Activated T-helper 2 cell treated with anti-CD3 and anti-CD28 coated beads, Interferon-gamma antibody, Interleukin-2, Interleukin-4, amounts not matched to agents 10 μg/mL and 5 μg/mL and 100 μg/mL, durations not matched to agents 14 hours and 24 hours and 36 hours (primary cell): Measurements from ENCODE around the gene CLPTM1L. TPM values are rescaled to one million over a fixed set of nuclear protein-coding genes. Genes with fewer than 3 reads are reported as not detected.
A peak's percentile ranks its signal among the peaks of the same experiment; 100 is the strongest.

Experiments
- DNase-seq: peaks from one replicate; pipeline ENCODE4 v3.0.0; 2021; ENCODE audit warnings: low spot score
- H3K27ac Mint-ChIP-seq: one replicate; pipeline ENCODE4 v1.8.0; 2021; ENCODE audit warnings: mixed read lengths
- H3K27me3 Mint-ChIP-seq: one replicate; pipeline ENCODE4 v1.8.0; 2021; ENCODE audit warnings: low read depth, mixed read lengths
- H3K36me3 Mint-ChIP-seq: one replicate; pipeline ENCODE4 v1.8.0; 2021; ENCODE audit warnings: low read depth, mixed read lengths
- H3K4me1 Mint-ChIP-seq: one replicate; pipeline ENCODE4 v1.8.0; 2021; ENCODE audit warnings: low read depth, mixed read lengths
- H3K4me3 Mint-ChIP-seq: one replicate; pipeline ENCODE4 v1.8.0; 2021; ENCODE audit warnings: low read depth, mild to moderate bottlenecking, moderate library complexity, mixed read lengths
- H3K9me3 Mint-ChIP-seq: one replicate; pipeline ENCODE4 v1.8.0; 2021; ENCODE audit warnings: mixed read lengths
- intact Hi-C: fragments of 100-400 bp; cut with micrococcal nuclease; formaldehyde crosslinking; loops from one replicate; pipeline ENCODE4 v1.15.1; 2023
- total RNA-seq: library from RNA; stranded (reverse); gene quantifications from 2 replicates; pipeline ENCODE4 v1.2.3, GENCODE V29; 2022

The CLPTM1L gene
- total RNA-seq, 1 donor from 2014 or later, result 102 TPM

GRCh38 chr5:1315018-1315708 lies 29.7 kb downstream of the CLPTM1L start:
- Mint-ChIP-seq H3K27ac (peak overlapping the region; percentile 92), H3K4me1 (peaks cover 57% of the 10 kb centered on the region), H3K9me3 (peaks cover 17% of the 10 kb centered on the region), H3K4me3 (peak overlapping the region; percentile 69), H3K36me3 (peaks cover 44% of the 10 kb centered on the region), H3K27me3 (no peaks in the 10 kb centered on the region)
- no peak for DNase-seq
- intact Hi-C loops, result loop anchor here (5.0 to 10.0 kb wide), 2 partner anchors 330 to 562 kb away; no protein-coding TSS in a partner anchor

- H3K27me3 Mint-ChIP-seq, result no peaks in the 10 kb centered on the region
- DNase-seq, result no peak
- intact Hi-C loops, result loop anchor here (10.0 kb wide), 1 partner anchor 330 kb away; no protein-coding TSS in a partner anchor
- peaks cover 57% of the 10 kb centered on the region for H3K4me1 Mint-ChIP-seq
- no peak overlapping the region for H3K27ac Mint-ChIP-seq
- H3K36me3 Mint-ChIP-seq, result peaks cover 42% of the 10 kb centered on the region
- H3K9me3 Mint-ChIP-seq, result peaks cover 20% of the 10 kb centered on the region
- H3K4me3 Mint-ChIP-seq, result peak overlapping the region; percentile 42
Observed at GRCh38 chr5:1314564-1314982, 30.3 kb downstream of the CLPTM1L start.

DNA sequence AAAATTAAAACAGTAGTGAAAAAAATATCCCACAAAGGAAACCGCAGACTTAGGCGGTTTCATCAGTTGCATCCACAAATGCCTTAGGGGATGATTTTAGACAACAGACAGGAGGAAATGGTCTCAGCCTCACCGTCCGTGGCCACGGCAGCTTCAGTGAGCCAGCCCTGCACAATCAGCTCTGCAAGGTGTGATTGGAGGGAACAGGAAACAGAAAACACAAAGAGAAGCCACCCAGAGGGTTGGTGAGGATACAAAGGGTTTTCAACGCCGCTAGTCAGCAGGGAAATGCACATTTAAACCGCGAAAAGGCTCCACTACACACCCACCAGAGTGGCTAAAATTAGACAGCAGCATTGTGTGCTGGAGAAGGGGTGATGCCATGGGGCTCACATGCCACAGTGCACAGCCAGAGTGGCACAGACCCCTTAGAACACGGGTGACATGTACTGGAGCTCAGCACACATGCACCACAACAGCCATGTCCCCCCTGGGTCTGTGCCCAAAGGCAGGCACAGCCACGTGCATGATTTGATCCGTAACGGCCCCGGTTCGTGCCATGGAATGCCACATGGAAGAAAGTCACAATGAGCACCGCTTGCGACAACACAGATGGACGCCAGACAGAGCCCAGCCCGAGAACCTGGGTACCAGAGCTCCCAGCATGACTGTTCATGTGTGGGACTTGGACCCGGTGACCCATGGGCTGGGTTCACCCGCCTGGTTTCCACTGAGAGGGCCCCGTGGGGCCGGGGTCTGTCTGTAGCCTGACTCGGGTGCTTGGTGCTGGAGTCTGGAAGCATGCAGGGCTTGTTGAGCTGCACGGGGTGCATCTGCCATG lies 31.7 kb downstream of the CLPTM1L start:
- H3K4me1 Mint-ChIP-seq, result peaks cover 61% of the 10 kb centered on the region

DNA sequence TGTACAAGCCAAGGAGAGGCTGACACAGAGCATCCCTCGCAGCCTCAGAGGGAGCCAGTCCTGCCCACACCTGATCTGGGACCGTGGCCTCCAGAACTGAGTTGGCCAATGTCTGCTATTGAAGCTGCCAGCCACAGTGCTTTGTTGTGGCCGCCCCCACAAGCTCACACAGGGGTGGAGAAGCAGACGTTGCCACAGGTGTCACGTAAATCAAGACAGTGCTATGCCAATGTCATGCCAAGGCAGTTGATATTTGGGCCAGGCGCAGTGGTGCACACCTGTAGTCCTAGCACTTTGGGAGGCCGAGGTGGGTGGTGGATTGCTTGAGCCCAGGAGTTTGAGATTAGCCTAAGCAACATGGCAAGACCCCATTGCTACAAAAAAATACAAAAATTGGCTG lies 32.7 kb downstream of the CLPTM1L start:
- Mint-ChIP-seq H3K9me3 (peaks cover 20% of the 10 kb centered on the region), H3K27me3 (no peaks in the 10 kb centered on the region), H3K4me1 (peaks cover 58% of the 10 kb centered on the region), H3K36me3 (peaks cover 21% of the 10 kb centered on the region), H3K4me3 (no peak overlapping the region), H3K27ac (no peak overlapping the region)
- DNase-seq, result no peak
- intact Hi-C loops, result loop anchor here (10.0 kb wide), 1 partner anchor 333 kb away; no protein-coding TSS in a partner anchor

More for the DNA sequence above, 31.7 kb downstream of the CLPTM1L start:
- Mint-ChIP-seq H3K4me3 (peak overlapping the region; percentile 10), H3K36me3 (peaks cover 29% of the 10 kb centered on the region), H3K9me3 (peaks cover 20% of the 10 kb centered on the region), H3K27ac (peak overlapping the region; percentile 57), H3K27me3 (no peaks in the 10 kb centered on the region)
- DNase-seq, result peak; percentile 68
- intact Hi-C loops, result loop anchor here (10.0 kb wide), 1 partner anchor 332 kb away; no protein-coding TSS in a partner anchor

- intact Hi-C loops, result loop anchor here (10.0 kb wide), 1 partner anchor 333 kb away; no protein-coding TSS in a partner anchor
- Mint-ChIP-seq H3K4me3 (no peak overlapping the region), H3K27me3 (no peaks in the 10 kb centered on the region), H3K4me1 (peaks cover 53% of the 10 kb centered on the region), H3K27ac (no peak overlapping the region), H3K36me3 (peaks cover 15% of the 10 kb centered on the region), H3K9me3 (peaks cover 20% of the 10 kb centered on the region)
- no peak for DNase-seq
Observed at GRCh38 chr5:1311439-1312055, 33.4 kb downstream of the CLPTM1L start.

DNA sequence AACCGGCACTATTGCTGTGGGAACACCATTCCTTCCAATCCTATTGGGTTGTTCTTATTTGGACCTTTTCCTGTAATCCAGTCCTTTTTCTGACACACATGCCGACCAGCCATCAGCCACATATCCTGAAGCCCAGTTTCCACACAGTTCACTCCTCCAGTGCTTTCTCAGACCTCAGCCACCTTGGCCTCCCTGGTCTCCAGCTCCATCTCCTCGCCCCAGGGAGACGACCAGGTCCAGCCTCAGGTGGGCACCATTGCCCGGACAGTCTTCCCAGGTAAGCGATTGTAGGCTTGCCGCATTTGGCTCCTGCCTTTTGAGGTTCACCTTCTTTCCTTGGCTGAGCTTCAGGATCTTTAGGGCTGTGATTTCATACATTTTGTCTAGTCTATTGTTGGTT lies 34.8 kb downstream of the CLPTM1L start:
- peaks cover 20% of the 10 kb centered on the region for H3K9me3 Mint-ChIP-seq
- H3K27me3 Mint-ChIP-seq, result peaks cover 4% of the 10 kb centered on the region
- H3K36me3 Mint-ChIP-seq, result peaks cover 15% of the 10 kb centered on the region
- H3K4me1 Mint-ChIP-seq, result peaks cover 39% of the 10 kb centered on the region
- DNase-seq, result no peak
- intact Hi-C loops, result loop anchor here (10.0 kb wide), 1 partner anchor 335 kb away; no protein-coding TSS in a partner anchor
- no peak overlapping the region for H3K4me3 Mint-ChIP-seq
- H3K27ac Mint-ChIP-seq, result no peak overlapping the region

GRCh38 chr5:1304033-1304432 lies 40.9 kb downstream of the CLPTM1L start:
- intact Hi-C loops, result no loop called here
- H3K4me3 Mint-ChIP-seq, result no peak overlapping the region

GRCh38 chr5:1302258-1302657 lies 42.6 kb downstream of the CLPTM1L start:
- peaks cover 33% of the 10 kb centered on the region for H3K27me3 Mint-ChIP-seq
- no peaks in the 10 kb centered on the region for H3K36me3 Mint-ChIP-seq
- peaks cover 4% of the 10 kb centered on the region for H3K4me1 Mint-ChIP-seq
- no peak overlapping the region for H3K27ac Mint-ChIP-seq
- no peaks in the 10 kb centered on the region for H3K9me3 Mint-ChIP-seq
- no peak overlapping the region for H3K4me3 Mint-ChIP-seq
- intact Hi-C loops, result no loop called here
- no peak for DNase-seq

More at GRCh38 chr5:1304033-1304432, 40.9 kb downstream of the CLPTM1L start:
- Mint-ChIP-seq H3K27ac (no peak overlapping the region), H3K36me3 (no peaks in the 10 kb centered on the region), H3K4me1 (peaks cover 9% of the 10 kb centered on the region), H3K27me3 (peaks cover 33% of the 10 kb centered on the region), H3K9me3 (no peaks in the 10 kb centered on the region)
- no peak for DNase-seq

GRCh38 chr5:1300581-1301083 lies 44.3 kb downstream of the CLPTM1L start:
- no peak overlapping the region for H3K4me3 Mint-ChIP-seq
- intact Hi-C loops, result no loop called here
- H3K36me3 Mint-ChIP-seq, result no peaks in the 10 kb centered on the region
- peaks cover 33% of the 10 kb centered on the region for H3K27me3 Mint-ChIP-seq
- H3K4me1 Mint-ChIP-seq, result peaks cover 9% of the 10 kb centered on the region
- H3K27ac Mint-ChIP-seq, result no peak overlapping the region
- no peaks in the 10 kb centered on the region for H3K9me3 Mint-ChIP-seq
- DNase-seq, result no peak

DNA sequence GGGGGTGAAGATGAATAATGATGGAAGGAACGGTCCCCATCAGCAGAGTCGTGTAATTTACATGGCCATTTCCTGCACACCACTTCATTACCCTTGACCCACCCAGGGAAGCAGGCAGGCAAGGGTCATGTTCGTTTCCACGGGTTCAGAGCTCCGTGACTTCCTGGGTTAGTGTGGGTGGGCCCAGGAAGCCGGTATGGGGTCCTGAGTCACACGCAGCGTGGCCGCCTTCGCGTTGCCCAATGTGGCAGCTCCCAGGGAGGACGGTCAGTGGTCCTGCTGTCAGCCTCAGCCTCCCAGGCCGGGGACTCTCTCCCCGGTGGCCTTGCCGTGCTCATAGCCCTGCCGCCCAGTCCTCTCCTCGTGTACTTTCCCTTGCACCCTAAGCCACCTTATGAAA lies 44.9 kb downstream of the CLPTM1L start:
- Mint-ChIP-seq H3K4me1 (peaks cover 9% of the 10 kb centered on the region), H3K4me3 (no peak overlapping the region), H3K36me3 (no peaks in the 10 kb centered on the region), H3K27me3 (peaks cover 29% of the 10 kb centered on the region), H3K27ac (no peak overlapping the region), H3K9me3 (no peaks in the 10 kb centered on the region)
- DNase-seq, result no peak
- intact Hi-C loops, result loop anchor here (10.0 kb wide), 1 partner anchor 45 kb away; the partner anchor contains the start of gene CLPTM1L

DNA sequence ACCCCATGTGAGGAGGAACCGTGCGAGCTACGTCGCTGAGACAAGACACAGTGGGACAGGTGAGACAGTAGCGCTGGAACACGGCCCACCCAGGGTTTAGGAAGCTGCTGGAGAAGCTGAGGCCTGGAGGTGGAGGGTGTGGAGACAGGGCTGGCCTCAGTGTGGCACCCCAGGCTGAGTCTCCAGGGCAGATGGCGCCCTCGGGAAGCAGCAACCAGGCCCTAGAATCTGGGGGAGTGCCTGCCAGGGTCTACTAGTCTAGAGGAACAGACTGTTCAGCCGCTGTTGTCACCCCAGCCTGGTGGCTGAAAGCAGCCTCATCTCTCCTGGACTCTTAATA lies 45.4 kb downstream of the CLPTM1L start:
- no peaks in the 10 kb centered on the region for H3K36me3 Mint-ChIP-seq
- intact Hi-C loops, result loop anchor here (10.0 kb wide), 1 partner anchor 45 kb away; the partner anchor contains the start of gene CLPTM1L
- H3K4me3 Mint-ChIP-seq, result no peak overlapping the region
- H3K27me3 Mint-ChIP-seq, result peaks cover 25% of the 10 kb centered on the region
- no peak for DNase-seq
- H3K9me3 Mint-ChIP-seq, result no peaks in the 10 kb centered on the region
- H3K4me1 Mint-ChIP-seq, result peaks cover 8% of the 10 kb centered on the region
- H3K27ac Mint-ChIP-seq, result no peak overlapping the region
